GM19397 (cell line): ENCODE results near the gene KRTAP4-2.
"Not testable (repeated sequence)": the region's sequence is repeated elsewhere in the genome, so short reads cannot be mapped to it uniquely, and the experiment has no call there.

ENCODE experiments used
- ATAC-seq: cut with Tn5 transposase; IDR thresholded peaks from one replicate; pipeline ENCODE4 v1.9.1; 2021; ENCODE audit warnings: mild to moderate bottlenecking, moderate library complexity; ENCODE audit not compliant: unreplicated experiment

Gene KRTAP4-2

DNA sequence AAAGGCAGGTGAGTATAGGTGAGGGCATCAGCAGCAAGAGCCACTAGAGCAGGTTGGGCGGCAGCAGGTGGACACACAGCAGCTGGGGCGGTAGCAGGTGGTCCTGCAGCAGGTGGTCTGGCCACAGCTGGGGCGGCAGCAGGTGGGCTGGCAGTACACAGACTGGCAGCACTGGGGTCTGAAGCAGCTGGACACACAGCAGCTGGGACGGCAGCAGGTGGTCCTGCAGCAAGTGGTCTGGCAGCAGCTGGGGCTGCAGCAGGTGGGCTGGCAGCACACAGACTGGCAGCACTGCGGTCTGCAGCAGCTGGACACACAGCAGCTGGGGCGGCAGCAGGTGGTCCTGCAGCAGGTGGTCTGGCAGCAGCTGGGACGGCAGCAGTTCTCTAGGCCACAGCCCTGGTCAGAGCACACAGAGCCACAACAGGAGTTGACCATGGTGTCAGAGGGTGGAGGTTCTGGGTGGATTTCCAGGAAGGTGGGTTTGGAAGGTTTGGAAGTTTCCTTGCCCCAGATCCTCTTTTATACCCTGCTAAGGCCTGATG is at the start of gene KRTAP4-2:
KRTAP4-2 (minus strand) TSS at position 495 of the 545 bp plus-strand sequence; CDS start at position 438, 57 bp downstream.
- no peak for ATAC-seq

DNA sequence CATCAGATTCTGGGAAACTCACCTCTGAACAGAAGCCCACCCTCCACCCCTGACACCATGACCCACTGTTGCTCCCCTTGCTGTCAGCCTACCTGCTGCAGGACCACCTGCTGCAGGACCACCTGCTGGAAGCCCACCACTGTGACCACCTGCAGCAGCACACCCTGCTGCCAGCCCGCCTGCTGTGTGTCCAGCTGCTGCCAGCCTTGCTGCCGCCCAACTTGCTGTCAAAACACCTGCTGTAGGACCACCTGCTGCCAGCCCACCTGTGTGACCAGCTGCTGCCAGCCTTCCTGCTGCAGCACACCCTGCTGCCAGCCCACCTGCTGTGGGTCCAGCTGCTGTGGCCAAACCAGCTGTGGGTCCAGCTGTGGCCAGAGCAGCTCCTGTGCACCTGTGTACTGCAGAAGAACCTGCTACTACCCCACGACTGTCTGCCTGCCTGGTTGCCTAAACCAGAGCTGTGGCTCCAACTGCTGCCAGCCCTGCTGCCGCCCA is 48.6 kb upstream of the KRTAP4-2 start, which contains the start of gene KRTAP9-2:
KRTAP9-2 (plus strand) TSS at position 51 of the 498 bp plus-strand sequence; CDS start at position 58, 7 bp downstream.
- ATAC-seq: not testable (repeated sequence)

GRCh38 chr17:41226051-41226450 is 48.0 kb upstream of the KRTAP4-2 start:
- no peak for ATAC-seq

DNA sequence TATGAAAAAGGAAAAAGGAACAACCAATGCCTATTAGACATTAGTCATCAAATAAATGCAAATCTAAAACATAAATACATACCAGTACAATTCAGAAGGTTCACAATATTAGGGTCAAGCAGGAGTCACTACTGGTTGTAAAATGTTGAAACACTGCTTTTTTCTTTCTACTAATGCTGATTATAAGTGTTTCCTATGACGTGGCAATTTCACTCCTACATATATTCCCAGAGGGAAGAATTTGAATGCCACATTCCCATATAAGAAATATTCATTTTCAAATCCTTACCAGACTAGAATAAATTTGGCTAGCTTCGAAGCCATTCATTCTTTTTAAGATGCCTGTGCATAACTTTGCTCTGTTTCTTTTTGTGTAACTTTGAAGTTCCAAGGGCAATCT is 45.8 kb upstream of the KRTAP4-2 start:
- ATAC-seq: no peak

DNA sequence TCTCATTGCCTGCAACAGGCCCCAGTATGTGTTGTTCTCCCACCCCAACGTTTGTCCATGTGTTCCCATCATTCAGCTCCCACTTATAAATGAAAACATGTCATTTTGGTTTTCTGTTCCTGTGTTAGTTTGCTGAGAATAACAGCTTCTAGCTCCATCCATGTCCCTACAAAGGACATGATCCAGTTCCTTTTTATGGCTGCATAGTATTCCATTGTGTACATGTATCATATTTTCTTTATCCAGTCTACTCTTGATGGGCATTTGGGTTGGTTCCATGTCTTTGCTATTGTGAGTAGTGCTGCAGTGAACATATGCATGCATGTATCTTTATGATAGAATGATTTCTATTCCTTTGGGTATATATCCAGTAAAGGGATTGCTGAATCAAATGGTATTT is 37.7 kb upstream of the KRTAP4-2 start:
- ATAC-seq: no peak

DNA sequence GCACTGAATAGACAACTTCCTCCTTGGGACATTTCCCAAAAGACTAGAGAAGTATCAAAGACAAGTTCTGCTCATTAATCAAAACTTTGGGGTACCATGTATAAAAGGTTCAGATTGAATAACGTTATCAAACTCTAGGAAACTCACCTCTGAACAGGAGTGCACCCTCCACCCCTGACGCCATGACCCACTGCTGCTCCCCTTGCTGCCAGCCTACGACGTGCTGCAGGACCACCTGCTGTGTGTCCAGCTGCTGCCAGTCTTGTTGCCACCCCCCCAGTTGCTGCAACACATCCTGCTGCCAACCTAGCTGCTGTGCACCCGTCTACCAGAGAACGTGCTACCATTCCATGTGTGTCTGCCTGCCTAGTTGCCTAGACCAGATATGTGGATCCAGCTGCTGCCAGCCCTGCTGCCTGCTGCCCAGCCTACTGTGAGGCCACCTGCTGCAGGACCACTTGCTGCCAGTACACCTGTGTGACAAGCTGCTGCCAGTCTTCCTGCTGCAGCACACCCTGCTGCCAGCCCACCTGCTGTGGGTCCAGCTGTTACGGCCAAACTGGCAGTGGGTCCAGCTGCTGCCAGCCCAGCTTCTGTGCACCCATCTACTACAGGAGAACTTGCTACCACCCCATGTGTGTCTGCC is 34.6 kb upstream of the KRTAP4-2 start:
- ATAC-seq: no peak

- ATAC-seq: no peak
Measured at GRCh38 chr17:41211845-41212466, 33.9 kb upstream of the KRTAP4-2 start.

- ATAC-seq: no peak
Measured at GRCh38 chr17:41199421-41200078, 21.5 kb upstream of the KRTAP4-2 start.

DNA sequence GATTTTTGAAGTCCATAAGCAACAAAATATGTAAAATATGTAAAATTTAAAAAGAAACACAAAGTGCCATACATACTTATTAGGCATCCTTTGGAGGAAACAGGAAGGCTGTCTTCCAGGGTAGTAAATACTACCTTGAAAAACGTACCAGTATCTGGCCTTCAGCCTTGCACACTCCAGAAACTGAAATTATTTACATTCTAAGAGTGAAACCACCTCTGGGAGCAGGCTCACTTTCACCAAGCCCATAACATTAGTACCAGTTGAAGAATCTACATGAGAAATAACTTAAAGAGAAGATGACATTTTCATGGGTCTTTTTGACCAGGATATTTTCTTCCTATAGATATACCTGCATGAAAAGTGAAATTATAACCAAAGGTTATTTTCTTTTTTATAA is 18.0 kb upstream of the KRTAP4-2 start:
- ATAC-seq: no peak

DNA sequence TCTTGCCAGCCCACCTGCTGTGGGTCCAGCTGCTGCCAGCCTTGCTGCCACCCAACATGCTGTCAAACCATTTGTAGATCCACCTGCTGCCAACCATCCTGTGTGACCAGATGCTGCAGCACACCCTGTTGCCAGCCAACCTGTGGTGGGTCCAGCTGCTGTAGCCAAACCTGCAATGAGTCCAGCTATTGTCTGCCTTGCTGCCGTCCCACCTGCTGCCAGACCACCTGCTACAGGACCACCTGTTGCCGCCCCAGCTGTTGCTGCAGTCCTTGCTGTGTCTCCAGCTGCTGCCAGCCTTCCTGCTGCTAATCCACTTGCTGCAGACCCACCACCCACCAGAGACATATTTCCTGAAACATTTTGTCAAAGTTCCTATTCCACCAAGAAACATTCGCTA is 12.3 kb upstream of the KRTAP4-2 start:
- ATAC-seq: no peak

DNA sequence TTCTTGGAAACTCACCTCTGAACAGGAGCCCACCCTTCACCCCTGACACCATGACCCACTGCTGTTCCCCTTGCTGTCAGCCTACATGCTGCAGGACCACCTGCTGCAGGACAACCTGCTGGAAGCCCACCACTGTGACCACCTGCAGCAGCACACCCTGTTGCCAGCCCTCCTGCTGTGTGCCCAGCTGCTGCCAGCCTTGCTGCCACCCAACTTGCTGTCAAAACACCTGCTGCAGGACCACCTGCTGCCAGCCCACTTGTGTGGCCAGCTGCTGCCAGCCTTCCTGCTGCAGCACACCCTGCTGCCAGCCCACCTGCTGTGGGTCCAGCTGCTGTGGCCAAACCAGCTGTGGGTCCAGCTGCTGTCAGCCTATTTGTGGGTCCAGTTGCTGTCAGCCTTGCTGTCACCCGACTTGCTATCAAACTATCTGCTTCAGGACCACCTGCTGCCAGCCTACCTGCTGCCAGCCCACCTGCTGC is 11.9 kb upstream of the KRTAP4-2 start, which contains the start of gene KRTAP9-1:
KRTAP9-1 (plus strand) TSS at position 51 of the 482 bp plus-strand sequence; CDS start at position 51, 0 bp downstream.
- ATAC-seq: not testable (repeated sequence)

DNA sequence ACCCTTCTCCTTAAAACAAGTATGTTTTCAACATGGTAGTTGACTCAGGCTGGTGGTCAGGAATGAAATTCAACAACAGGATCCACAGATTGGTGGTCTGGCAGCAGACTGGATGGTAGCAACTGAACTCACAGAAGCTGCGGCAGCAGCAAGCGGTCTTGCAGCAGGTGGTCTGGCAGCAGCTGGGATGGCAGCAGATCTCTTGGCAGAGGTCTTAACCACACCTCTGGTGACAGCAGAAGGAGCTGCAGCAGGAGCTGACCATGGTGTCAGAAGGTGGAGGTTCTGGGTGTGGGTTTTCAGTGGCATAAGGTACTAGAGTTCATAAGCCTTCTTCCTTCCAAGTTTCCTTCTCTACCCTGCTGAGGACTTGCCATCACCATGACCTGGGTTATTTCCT is 8.9 kb upstream of the KRTAP4-2 start:
- no peak for ATAC-seq

DNA sequence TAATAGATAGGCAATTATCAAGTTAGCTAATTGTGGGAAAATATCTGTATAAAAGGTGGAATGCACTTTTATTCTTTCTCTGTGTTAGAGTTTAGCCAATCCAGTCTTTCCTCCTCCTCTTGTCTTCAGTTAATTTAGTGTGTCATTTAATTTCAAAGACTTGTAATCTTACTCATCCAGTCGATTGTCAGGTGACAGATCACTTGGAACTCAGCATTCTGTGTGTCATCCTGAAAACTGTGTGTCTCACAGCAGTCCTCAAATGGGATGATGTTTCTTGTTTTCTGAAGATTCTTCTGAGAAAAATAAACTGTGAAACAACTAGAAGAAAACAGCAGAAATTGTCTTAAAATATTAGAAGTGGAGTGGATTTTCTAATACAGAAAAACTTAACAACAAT is 7.0 kb upstream of the KRTAP4-2 start:
- ATAC-seq: no peak

DNA sequence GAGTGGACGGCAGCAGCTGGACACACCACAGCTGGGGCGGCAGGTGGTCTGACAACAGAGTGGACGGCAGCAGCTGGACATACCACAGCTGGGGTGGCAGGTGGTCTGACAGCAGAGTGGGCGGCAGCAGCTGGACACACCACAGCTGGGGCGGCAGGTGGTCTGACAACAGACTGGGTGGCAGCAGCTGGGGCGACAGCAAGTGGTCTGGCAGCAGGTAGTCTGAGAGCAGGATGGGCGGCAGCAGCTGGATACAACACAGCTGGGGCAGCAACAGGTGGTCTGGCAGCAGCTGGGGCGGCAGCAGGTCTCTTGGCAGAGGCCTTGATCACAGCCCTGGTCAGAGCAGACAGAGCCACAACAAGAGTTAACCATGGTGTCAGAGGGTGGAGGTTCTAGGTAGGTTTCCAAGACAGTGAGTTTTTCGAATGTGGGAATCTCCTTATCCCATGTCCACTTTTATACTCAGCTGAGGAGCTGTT is 6.5 kb upstream of the KRTAP4-2 start, which contains the start of gene KRTAP4-1:
KRTAP4-1 (minus strand) TSS at position 432 of the 482 bp plus-strand sequence; CDS start at position 375, 57 bp downstream.
- ATAC-seq: no peak

DNA sequence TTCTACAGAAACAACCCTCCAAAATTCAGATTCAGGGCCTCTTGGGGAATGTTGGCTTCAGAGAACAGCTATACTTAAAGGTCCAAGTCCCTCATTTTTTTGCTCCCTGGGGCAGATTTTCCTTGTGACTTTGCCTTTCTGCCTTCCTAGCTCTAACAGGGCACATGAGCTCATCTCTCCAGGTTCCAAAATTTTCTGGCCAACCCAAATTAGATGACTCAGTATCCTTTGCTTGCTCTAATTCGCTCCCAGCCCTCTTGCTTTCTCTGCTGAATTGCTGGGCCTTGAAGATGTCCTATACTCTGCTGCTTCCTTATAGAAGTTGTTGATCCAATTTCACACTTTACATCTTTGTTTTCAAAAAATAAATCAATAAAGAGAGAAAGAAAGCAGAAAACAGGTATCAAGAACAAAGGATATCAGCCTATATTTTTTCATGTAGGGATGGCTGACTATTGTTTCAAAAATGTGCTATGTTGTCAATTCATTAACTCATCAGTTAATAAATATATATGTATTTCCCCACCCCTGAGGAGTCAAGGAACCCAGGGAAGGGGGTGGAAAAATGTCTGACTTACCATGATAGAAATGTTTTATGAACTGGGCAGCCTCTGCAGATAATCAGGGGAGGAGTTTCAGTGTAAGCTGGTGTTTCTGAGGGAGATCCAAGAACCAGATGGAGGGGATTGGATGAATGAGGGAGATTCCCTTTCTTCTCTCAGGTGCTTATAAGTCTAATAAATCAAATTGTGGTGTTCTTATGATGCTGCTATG is 1.0 kb upstream of the KRTAP4-2 start:
- ATAC-seq: no peak

GRCh38 chr17:41178341-41178740 is 320 bp upstream of the KRTAP4-2 start:
- ATAC-seq: no peak

GRCh38 chr17:41176744-41177387 is 1.2 kb downstream of the KRTAP4-2 start:
- ATAC-seq: no peak

DNA sequence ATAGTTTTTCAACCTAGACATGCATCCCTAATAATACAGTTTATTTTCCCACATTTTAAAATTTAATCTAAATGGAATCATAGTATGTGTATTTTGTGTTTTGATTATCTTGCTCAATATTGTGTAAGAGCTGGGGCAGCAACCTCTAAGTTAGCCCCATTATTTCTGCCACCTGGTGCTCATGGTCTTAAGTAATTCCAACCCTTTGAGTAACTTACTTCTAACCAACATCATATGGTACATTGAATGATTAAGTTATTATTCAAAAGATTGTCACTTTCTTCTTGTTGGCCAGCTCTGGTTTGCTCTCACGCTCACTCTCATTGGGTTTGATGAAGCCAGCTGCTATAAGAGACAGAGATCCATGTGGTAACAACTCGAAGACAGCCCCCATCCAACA is 6.1 kb downstream of the KRTAP4-2 start:
- no peak for ATAC-seq

GRCh38 chr17:41168121-41168520 is 9.9 kb downstream of the KRTAP4-2 start, which contains the start of gene KRTAP4-3:
TSS of gene KRTAP4-3 (minus strand) at chr17:41168221. CDS start at chr17:41168172, 49 bp downstream.
- ATAC-seq: no peak

DNA sequence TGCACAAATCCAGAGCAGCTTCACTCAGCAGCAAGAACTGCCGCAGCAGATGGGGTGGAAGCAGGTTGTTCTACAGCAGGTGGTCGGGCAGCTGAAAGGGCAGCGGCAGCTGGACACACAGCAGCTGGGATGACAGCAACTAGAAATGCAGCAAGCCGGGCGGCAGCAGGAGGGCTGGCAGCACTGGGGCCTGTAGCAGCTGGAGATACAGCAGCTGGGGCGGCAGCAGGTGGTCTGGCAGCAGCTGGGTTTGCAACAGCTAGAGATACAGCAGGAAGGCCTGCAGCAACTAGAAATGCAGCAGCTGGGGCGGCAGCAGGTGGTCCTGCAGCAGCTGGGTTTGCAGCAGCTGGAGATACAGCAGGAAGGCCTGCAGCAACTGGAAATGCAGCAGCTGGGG is 10.5 kb downstream of the KRTAP4-2 start:
- no peak for ATAC-seq
